Hematopoietic multipotent progenitor cell treated with erythropoietin and hydrocortisone succinate and interleukin-3 and kit ligand, for 4 days (in vitro differentiated cells): ENCODE measurements around the gene PUSL1.
"Not testable (repeated sequence)": the region's sequence is repeated elsewhere in the genome, so short reads cannot be mapped to it uniquely, and the experiment has no call there.

Experiments
- DNase-seq: peaks from one replicate; pipeline ENCODE4 v3.0.0-alpha.2; 2015

PUSL1 gene

DNA sequence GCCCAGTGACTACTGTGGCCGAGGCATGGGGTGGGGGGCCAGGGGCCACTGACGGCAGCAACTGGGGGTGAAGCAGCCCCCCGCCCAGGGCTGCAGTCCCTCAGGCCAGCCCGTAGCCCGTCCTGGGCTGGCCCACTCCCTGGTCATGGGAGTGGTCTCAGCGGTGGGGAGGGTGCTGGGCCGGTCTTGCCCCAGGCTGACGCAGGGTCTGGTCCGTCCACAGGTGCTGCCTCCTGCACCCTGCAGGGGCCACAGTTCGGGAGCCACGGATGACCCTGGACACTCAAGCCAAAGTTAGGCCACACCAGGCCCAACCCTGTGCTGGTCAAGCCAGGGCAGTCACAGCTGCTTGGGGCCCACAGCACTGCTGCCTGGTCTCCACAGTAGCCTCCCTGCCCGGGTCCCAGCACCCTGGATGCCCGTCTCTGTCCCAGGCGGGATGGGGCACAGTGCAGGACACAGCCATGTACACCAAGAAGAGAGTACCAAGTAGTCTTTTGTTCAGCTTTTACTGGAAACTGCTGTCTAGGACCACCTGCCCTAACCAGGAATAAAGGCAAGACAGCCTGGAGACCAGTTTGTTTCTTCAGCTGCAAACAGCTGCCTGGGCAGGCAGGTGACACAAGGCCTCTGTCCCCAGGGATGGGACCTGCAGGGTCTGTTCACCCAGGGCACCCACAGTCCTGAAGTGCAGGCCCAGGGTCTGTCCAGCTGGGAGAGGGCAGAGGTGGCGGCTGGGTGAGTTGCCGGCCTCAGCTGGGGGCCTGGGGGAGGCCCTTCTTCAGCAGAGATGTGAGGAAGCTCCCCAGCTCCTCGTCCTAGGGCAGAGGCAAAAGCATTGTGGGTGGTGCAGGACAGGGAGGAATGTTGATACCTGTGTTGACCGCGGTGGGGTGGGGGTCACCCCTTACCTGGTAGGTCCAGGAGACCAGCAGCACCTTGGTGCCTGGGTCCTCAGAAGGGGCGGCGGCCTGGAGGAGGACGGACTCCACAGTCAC, 3.0 kb downstream of the PUSL1 start:
- DNase-seq = no peak

DNA sequence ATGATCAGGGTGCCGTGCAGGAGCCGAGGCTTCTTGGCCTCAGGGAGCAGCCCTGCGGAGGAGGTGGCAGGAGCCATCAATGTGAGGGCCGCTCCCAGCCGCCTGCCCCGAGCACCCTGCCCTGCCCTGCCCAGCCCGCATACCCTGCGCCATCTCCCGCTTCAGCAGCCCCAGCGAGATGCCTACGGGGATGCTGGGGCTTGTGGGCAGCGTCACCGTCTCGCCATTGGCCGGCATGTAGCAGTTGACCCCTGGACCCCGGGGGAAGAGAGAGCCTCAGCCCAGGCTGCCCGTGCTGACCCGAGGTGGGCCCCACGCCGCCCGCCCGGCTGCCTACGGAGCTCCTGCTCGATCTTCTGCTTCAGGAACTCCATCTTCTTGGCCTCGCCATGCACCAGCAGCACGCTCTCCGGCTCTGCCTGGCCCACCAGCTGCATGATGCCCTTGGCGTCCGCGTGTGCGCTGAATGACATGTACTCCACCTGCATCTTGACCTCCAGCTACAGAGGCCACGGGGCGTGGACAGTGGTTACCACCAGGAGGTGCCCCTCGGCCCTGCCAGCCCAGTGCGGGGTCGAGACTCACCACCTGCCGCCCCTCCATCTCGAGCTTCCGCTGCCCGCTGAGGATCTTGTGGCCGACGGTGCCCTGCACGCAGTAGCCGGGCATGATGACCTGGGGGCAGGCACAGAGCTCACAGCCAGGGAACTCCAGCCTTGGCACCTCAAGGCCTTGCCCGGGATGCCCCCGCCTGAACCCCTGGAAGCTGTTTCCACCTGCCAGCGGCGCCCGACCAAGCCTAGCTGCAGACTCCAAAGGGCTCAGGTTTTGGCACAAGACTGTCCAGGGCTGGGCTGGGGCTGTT, 4.3 kb downstream of the PUSL1 start:
- no peak for DNase-seq

DNA sequence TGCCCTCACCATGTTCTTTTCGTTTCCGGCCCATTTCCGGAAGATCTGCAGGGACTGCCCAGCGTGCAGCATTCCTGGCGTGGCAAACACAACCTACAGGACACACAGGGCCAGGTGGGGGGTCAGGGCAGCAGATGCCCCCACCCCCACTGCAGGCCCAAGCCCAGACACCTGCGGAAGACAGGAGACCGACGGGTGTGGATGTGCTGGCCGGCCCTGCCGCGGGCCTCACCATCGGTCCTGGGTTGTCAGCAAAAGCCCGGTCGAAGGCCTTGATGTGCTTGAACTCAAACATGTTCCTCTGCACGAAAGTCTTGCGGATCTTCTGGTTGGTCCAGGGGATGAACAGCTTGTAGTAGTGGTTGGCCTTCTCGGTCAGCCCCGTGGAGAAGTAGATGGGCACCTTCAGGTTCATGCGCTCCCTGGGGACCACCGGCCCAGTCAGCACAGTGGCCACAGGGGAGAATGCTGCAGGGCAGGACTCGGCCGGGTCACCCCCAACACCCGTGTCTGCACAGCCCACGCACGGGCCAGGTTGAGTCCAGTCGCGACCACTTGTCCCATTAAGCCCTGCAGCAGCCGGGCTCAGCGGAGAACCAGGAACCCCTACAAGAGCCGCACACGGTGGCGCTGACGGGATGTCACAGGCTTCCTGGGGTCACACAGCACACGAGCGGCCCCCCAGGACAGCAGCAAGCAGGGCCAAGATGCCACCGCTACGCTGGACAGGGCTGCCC, 5.3 kb downstream of the PUSL1 start:
- DNase-seq = no peak

DNA sequence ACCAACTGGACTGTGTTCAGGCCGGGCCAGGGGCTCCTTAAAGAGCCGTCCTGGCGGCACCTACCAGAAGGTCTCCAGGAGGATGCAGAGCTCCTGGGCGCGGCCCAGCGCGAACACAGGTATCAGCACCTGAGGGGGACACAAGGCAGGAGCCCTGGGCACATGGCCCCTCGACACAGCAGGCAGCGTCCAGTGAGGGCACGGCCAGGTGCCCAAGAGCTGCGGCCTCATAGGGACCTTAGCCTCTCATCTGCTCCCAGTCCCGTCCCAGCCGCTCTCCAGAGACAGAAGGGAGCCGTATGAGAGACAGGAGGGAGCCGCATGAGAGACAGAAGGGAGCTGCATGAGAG, 5.8 kb downstream of the PUSL1 start:
- DNase-seq = no peak

DNA sequence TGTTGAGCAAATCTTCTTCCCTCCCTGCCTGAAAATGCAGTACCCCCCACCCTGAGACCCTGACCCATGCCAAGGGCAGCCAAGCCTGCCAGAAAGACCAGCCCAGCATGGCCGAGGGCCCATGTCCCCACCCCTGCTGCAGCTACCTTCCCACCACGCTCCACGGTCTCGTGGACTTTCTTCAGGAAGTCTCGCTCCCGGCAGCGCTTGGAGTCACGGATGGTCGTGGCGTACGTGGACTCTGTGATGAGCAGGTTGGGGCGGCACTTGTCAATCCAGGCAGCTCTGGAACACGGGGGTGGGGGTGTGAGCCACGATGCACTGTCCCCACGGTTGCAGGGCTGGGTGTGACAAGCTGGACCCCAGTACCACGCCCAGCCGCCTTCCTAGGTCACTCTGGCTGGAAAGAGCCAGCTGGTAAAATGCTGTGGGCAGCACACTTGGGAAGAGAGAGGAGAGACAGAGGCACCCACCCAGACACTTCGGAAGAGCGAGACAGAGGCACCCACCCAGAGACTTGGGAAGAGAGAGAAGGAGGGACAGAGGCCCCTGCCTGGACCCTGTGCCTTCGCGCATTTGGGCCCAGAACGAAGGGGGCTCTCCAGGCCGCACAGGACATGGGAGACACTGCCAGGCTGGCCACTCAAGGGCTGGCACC, 6.4 kb downstream of the PUSL1 start:
- no peak for DNase-seq

DNA sequence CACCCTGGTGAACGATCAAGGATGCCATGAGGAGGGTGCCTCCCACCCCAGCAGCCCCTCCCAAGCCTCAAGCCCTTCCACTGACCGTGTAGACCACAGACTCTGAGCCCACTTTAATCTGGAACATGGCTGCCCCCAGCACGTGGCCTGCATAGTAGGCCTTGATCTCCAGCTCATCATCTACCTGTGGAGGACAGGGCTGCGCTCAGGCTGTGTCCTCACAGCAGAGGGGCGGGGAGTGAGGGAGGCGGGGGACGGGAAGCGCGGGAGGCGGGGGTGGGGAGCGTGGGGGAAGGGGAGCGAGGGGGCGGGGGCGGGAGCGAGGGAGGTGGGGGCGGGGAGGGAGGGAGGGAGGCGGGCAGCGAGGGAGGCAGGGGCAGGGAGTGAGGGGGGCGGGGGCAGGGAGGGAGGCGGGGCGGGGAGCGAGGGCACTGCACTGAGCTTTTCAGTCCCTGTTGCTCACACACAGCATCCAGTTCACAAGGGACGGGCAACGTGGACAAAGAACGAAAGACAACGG, 7.1 kb downstream of the PUSL1 start:
- no peak for DNase-seq

DNA sequence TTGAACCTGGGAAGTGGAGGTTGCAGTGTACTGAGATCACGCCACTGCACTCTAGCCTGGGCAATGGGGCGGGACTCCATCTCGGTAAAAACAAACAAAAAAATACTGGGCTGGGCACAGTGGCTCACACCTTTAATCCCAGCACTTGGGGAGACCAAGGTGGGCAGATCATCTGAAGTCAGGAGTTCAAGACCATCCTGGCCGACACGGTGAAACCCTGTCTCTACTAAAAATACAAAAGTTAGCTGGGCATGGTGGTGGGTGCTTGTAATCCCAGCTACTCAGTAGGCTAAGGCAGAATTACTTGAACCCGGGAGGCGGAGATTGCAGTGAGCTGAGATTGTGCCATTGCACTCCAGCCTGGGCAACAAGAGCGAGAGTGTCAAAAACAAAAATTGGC, 7.8 kb downstream of the PUSL1 start:
- DNase-seq = not testable (repeated sequence)

DNA sequence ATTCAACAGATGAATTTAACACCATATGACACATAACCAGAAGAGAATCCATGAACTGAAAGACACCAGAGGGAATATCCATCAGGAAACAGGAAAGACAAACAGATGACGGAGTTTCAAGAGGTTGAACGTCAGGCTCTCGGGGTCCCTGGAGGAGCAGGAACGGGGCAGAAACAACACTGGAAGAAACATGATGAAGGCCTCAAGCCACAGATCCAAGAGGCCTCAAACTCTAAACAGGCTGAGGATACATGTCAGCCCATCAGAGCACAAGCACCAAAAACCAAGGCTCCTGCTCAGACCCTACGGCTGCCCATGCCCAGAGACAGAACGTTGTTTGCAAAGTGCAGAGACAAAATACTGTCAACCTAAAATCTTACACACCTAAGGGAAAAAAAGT, 9.0 kb downstream of the PUSL1 start:
- DNase-seq = no peak

DNA sequence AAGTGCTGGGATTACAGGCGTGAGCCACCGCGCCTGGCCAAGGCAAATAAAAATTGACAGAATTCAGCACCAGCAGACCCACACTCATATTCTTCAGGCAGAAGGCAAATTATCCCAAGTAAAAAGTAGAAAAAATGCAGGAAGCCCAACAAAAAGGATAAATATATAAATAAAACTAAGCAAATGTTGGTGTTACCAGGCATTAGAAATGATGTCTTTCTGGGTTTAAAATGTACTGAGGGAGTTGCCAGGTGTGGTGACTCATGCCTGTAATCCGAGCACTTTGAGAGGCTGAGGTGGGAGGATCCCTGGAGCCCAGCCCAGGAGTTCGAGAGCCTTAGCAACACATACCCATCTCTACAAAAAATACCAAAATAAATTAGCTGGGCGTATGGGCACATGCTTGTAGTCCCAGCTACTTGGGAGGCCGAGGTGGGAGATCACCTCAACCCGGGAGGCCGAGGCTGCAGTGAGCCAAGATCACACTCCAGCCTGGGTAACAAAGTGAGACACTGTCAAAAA, 9.8 kb downstream of the PUSL1 start:
- no peak for DNase-seq

DNA sequence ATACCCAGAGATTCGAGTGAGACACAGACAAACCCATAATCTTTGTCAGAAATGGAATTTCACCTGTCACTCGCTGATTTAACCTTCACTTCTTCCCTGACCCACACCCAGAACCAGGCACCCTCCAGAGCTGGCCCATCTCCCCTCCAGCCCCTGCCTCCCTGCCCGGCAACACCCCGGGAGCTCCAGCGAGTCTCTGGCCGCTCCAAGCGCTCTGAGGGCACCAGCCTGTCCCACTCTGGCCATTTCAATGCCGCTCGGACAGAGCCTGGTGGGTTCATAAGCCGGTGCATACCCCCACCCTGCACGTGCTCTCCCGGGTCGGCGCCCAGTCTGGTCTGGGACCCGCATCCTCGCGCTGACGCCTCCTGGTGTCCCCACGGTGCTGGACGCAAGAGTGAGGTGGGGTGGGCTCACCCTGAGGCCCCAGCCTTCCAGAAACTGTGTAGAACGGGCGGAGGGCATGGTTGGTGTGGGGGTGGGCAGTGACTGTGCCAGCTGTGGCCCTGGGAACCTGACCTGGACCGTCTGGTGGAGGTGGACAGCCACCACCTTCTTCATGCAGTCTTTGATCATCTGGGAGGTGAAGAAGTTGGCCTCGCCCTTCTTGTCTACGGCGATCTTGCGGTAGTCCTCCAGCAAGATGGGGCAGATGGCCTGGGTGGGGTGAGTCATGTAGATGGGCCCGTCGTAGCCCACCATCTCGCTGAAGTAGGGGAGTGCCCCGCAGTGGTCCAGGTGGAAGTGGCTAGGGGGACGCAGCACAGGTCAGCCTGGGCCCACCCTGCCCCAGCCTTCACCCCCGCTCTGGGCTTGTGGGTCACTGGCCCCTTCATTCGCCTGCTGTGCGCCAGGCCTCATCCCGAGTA, 10.6 kb downstream of the PUSL1 start:
- DNase-seq = no peak

DNA sequence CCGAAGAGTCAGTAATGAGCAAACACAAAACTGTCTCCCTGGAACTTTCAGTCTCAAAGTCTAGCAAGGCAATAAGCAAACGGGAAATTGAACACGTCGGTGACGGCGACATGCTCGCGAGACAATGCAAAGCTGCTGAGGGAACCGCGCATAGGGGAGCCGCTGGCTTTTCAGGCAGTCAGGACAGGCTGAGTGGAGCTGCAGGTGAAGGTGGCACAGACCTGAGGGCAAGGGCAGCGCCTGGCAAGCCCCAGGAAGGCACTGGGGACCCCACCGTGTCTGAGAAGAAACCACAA, 11.2 kb downstream of the PUSL1 start:
- DNase-seq = no peak

DNA sequence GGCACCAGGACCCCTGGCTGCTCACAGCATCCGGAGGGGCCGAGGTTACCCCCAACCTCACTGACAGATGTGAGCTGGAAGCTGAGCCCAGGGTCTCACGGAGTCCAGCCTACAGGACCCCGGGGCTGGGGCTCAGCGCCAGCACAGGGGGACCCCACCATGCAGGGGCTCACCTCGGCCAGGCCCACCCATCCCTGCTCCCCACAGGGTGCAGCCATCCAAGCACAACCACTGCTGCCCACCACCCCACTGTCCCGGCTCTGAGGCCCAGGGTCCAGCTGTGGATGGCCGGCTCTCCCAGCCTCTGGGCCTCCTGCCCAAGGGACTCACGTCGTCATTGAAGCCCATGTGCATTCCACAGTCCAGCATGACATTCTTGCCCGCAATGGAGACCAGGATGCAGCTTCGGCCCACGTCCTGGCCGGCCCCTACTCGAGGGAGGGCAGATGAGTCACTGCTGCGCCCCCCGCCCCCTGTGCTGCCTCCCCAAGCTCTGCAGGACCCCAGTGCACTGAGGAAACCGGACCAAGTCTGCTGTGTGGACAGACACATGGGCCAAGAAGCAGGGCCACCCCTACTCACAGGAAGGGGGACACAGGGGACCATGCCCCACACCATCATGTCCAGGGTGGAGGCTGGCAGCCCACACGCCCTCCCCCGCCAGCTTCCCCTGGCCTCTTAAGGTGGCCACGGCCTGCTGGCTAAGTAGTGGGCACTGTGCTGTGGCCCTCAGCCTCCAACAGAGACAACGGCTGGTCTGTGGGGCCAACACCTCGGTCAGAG, 12.5 kb downstream of the PUSL1 start:
- no peak for DNase-seq

DNA sequence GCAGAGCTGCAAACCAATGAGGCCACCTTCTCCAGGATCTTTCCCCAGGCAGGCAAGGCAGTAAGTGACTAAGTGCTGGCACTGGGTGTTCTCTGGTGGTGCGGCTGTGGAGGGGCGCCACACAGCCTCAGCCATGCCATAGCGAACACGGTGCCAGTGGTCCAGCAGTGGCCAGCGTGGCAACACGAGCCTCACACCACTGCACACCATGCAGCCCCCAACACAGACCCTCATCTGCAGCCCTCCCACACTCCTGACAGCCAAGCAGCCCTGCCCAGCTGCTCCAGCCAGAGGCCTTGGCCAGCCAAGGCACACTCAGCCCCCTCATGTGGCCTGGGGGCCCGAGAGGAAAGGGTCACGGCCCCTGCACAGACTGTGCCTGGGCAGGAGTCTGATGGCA, 13.1 kb downstream of the PUSL1 start:
- DNase-seq = no peak

DNA sequence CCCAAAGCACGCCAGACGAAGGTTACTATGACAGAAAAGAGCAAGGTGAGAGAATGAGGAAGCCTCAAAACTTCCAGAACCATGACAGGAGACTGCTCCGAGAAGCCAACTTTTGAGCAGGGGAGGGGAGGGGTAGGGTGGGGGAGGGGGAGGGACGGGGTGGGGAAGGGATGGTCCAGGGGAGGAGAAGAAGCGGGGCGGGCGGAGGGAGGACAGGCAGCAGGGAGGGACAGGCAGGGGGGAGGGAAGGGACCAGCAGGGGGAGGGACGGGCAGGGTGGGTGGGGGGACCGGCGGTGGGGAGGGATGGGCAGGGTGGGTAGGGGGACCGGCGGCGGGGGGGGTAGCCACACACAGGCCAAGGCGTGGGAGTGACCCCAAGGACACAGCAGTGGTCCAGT, 14.0 kb downstream of the PUSL1 start:
- no peak for DNase-seq

DNA sequence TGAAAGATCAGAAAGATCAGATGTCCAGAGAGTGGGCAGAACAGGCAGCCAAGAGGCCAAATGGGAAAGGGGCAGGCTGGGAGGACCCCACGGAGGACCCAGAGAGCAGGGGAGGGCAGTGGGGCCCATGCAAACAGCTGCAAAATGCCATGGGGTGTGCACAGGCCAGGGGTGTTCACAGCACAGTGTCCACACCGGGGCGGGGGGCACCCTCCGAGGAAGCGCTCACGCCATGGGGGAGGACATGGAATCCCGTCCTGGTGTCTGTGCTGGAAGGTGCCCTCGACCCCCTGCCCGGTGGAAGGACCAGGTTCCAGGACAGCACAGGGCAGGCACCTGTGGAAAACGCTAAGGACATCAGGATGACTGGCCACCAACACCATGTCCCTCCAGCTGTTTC, 14.6 kb downstream of the PUSL1 start:
- no peak for DNase-seq

DNA sequence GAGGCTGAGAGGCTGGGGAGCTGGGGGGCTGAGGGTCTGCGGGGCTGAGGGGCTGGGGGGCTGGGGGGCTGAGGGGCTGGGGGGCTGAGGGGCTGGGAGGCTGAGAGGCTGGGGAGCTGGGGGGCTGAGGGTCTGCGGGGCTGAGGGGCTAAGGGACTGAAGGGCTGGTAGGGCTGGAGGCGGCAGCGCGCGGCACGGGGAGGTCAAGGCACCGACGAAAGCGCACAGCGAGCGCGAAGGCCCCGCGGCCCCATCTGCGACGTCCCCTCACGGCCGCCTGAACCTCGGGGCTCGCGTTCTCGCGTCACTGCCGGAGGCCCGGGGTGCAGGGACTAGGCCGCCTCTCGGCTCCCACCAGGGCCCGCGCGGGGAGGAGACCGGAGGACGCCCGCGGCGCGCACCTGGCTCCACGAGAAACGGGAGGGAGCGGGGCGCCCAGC, 15.7 kb downstream of the PUSL1 start:
- no peak for DNase-seq

DNA sequence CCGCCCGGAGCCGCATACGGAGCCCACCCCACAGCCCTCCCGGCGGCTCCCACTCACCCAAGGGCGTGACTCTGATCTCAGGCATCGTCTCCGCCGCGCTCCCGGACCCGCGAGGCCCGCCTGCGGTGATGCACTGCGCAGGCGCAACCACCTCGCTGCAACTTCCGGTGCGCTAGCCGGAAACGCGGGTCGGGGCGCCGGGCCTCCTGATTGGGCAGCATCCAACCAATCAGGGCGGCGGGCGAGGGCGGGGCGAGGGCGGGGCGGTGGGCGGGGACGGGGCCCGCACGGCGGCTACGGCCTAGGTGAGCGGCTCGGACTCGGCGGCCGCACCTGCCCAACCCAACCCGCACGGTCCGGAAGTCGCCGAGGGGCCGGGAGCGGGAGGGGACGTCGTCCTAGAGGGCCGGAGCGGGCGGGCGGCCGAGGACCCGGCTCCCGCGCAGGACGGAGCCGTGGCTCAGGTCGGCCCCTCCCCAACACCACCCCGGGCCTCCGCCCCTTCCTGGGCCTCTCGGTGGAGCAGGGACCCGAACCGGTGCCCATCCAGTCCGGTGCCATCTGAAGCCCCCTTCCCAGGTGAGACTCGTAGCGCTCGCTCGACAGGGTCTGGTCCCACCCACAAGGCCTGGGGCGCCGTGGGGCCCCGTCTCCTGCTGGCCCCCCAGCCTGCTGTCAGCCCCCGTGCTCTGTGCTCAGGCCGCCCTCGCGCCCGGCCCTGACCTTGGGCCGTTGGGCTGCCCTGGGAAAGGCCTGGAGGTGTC, 16.3 kb downstream of the PUSL1 start, which contains the start of the genes CPTP and INTS11:
Gene CPTP (plus strand): TSS at position 279 of the 764 bp plus-strand sequence. CDS start 2,109 bp downstream, outside the sequence.
Gene INTS11 (minus strand): TSS at position 137 of the 764 bp plus-strand sequence. CDS start 52 bp downstream, at position 85.
- peak; percentile 97 for DNase-seq

DNA sequence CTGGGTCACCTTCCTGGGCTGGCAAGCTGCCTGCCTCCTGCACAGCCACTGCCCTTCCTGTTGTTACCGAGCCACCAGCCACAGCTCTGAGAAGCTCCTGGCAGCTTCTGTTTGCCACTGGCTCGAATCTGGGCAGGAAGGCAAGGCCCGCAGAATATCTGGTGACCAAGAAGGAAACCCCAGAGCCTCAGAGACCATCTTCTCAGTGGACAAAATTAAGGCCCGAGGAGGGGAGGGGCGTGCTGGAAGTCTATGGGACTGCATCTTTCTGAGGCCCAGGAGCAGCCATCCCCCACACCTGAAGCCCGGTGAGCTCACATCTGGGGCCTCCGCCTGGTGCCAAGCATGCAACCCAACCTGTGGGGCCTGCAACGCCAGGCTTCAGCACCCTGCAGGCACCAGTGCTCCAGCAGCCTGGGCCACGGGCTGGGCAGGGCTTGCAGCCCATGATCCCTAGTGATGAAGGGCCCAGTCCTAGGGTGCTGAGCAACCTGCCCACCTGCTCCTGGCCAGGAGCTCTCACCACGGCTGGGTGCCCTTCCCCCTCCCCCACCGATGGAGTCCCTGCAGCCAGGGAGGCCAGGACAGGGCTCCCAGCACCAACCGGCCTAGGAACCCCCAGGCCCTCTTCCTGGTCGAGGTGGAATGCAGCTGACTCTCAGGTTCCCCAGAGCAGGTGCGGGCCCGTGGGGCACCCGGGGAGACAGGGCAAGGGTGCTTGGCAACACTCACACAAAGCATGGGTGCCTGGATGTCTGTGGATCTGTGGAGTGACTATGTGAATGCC, 17.1 kb downstream of the PUSL1 start:
- DNase-seq = peak; percentile 36
